ENCODE data around the gene SEPHS2. TPM values are rescaled to one million over a fixed set of nuclear protein-coding genes. Genes with fewer than 3 reads are reported as not detected.

SEPHS2 gene
- total and polyA plus RNA-seq, 9 donors: 13.1 to 38.9 (median 25.6) TPM

DNA sequence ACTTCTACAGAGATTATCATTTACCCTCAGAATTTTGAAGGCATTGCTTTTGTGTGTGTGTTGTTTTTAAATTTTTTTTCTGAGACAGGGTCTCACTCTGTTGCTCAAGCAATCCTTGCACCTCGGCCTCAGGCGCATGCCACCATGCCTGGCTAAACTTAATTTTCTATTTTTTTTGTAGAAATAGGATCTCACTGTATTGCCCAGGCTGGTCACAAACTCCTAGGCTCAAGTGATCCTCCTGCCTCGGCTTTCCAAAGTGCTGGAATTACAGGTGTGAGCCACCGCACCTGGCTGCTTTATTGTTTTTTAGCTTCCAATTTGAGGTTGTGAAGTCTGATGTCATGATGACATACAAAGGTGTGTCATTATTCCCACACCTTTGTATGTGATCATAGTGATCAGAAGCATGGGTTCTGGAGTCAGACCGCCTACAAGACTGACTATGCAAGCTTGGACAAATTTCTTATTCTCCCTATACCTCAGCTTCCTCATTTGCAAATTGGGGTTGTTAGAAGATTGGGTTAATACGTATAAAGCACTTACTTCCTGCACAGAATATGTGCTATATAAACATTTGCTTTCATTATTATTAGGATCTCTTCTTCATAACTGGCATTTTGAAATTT lies 5.8 kb downstream of the SEPHS2 start:
- no peak overlapping the region for H3K4me3 ChIP-seq
- intact Hi-C loops (cut with DNase I): loop anchor here in 2 of 4 donors (5.0 to 10.0 kb wide), 2 partner anchors 82 to 85 kb away; partner anchors contain the start of gene ZNF768 (in 1 of the 2)
- H3K4me1 ChIP-seq (ENCODE audit: insufficient read depth): peaks cover 3% of the 10 kb centered on the region
- no peaks in the 10 kb centered on the region for H3K27me3 ChIP-seq
- H3K27ac ChIP-seq: no peak overlapping the region
- TF ChIP-seq, protein P1, sequence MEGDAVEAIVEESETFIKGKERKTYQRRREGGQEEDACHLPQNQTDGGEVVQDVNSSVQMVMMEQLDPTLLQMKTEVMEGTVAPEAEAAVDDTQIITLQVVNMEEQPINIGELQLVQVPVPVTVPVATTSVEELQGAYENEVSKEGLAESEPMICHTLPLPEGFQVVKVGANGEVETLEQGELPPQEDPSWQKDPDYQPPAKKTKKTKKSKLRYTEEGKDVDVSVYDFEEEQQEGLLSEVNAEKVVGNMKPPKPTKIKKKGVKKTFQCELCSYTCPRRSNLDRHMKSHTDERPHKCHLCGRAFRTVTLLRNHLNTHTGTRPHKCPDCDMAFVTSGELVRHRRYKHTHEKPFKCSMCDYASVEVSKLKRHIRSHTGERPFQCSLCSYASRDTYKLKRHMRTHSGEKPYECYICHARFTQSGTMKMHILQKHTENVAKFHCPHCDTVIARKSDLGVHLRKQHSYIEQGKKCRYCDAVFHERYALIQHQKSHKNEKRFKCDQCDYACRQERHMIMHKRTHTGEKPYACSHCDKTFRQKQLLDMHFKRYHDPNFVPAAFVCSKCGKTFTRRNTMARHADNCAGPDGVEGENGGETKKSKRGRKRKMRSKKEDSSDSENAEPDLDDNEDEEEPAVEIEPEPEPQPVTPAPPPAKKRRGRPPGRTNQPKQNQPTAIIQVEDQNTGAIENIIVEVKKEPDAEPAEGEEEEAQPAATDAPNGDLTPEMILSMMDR (IDR thresholded peaks at IDR 0.05): no peak
- TF ChIP-seq EP300 (IDR thresholded peaks at IDR 0.05): no peak
- TF ChIP-seq POLR2A (IDR thresholded peaks at IDR 0.05): no peak
- WGBS, 3 donors: 79 to 86% (median 83%) methylated on average over 6 of the region's 6 CpGs
- no peak for DNase-seq
- no peaks in the 10 kb centered on the region for H3K9me3 ChIP-seq
- H3K36me3 ChIP-seq: no peaks in the 10 kb centered on the region

DNA sequence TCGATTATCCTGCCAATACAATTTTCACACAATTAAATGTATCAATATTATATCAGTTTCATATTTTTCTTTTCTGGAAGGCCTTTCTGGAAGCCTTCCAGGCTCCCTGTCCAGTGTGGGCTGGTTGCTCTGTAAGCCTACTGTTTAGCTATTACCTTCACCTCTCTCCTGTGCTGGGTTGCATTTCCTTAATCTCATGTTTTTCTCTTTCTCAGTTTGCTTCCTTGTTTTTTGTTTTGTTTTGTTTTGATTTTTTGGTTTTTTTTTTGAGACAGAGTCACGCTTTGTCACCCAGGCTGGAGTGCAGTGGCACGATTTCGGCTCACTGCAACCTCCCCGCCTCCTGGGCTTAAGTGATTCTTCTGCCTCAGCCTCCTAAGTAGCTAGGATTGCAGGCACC lies 6.8 kb downstream of the SEPHS2 start:
- DNase-seq: no peak
- Histone ChIP-seq H3K36me3 (no peaks in the 10 kb centered on the region), H3K27me3 (no peaks in the 10 kb centered on the region), H3K9me3 (no peaks in the 10 kb centered on the region), H3K4me3 (no peak overlapping the region), H3K27ac (no peak overlapping the region), H3K4me1 (ENCODE audit: insufficient read depth) (no peaks in the 10 kb centered on the region)
- intact Hi-C loops (cut with DNase I): loop anchor here in 2 of 4 donors (5.0 to 10.0 kb wide), 2 partner anchors 83 to 86 kb away; partner anchors contain the start of gene ZNF768 (in 1 of the 2)
- WGBS, 3 donors: 89 to 90% (median 89%) methylated on average over 5 of the region's 5 CpGs
- TF ChIP-seq EP300 (IDR thresholded peaks at IDR 0.05): no peak
- TF ChIP-seq, protein P1 (IDR thresholded peaks at IDR 0.05): no peak
- TF ChIP-seq POLR2A (IDR thresholded peaks at IDR 0.05): no peak

DNA sequence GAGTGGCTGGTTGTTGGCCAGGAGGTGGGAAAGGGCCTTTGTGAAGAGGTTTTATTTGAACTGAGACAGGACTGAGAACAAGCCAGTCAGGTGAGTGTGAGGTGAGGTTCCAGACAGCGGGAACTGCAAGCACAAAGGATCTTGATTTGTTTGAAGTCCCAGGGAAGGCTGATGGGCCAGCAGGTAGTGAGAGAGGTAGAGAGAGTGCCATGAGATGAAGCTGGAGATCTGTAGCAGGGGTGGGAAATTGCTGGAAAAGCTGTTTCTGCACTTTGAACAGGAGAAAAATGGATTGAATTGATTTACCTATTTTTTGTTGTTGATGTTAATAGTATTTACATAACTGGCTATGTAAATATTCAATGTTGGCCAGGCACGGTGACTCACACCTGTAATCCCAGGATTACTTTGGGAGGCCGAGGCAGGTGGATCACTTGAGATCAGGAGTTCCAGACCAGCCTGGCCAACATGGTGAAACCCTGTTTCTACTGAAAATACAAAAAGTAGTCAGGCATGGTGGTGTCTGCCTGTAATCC lies 8.1 kb downstream of the SEPHS2 start:
- intact Hi-C loops (cut with DNase I): loop anchor here in 2 of 4 donors (5.0 to 10.0 kb wide), 2 partner anchors 85 to 87 kb away; partner anchors contain the start of gene ZNF768 (in 1 of the 2)
- WGBS, 3 donors: 65 to 82% (median 67%) methylated on average over 3 of the region's 3 CpGs
- Histone ChIP-seq H3K36me3 (no peaks in the 10 kb centered on the region), H3K9me3 (no peaks in the 10 kb centered on the region), H3K27ac (no peak overlapping the region), H3K27me3 (no peaks in the 10 kb centered on the region), H3K4me3 (no peak overlapping the region), H3K4me1 (ENCODE audit: insufficient read depth) (no peaks in the 10 kb centered on the region)
- TF ChIP-seq POLR2A (IDR thresholded peaks at IDR 0.05) (no peak), EP300 (IDR thresholded peaks at IDR 0.05) (no peak)
- TF ChIP-seq, protein P1 (IDR thresholded peaks at IDR 0.05): no peak
- no peak for DNase-seq

DNA sequence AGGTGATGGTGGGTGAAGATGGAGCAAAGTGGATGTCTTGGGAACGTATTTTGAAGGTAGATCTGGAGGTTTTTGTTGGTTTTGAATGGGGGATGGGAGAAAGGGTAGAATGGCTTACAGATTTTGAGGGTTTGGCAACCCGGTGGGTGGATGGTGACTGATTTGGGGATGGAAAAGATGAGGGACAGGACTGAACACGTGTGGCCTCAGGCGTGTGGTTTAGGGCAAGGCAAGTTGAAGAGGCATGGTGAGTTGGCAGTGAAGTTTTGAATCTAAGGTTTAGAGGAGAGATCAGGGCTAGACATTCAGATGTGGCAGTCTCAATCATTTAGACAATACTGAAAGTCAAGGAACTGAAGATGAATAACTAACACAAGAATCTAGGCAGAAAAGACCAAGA lies 10.8 kb downstream of the SEPHS2 start:
- intact Hi-C loops (cut with DNase I): loop anchor here in 2 of 4 donors (5.0 to 10.0 kb wide), 2 partner anchors 87 to 90 kb away; partner anchors contain the start of gene ZNF768 (in 1 of the 2)

More for the DNA sequence above, 10.8 kb downstream of the SEPHS2 start:
- no peak overlapping the region for H3K4me3 ChIP-seq
- no peaks in the 10 kb centered on the region for H3K9me3 ChIP-seq
- H3K27me3 ChIP-seq: no peaks in the 10 kb centered on the region
- no peak overlapping the region for H3K27ac ChIP-seq
- 64 to 69% (median 66%) methylated on average over 4 of the region's 4 CpGs for WGBS, 3 donors
- peaks cover 5% of the 10 kb centered on the region for H3K4me1 ChIP-seq (ENCODE audit: insufficient read depth)
- no peaks in the 10 kb centered on the region for H3K36me3 ChIP-seq
- TF ChIP-seq EP300 (IDR thresholded peaks at IDR 0.05) (no peak), POLR2A (IDR thresholded peaks at IDR 0.05) (no peak)
- TF ChIP-seq, protein P1 (IDR thresholded peaks at IDR 0.05): no peak
- DNase-seq: no peak
